ENCODE data around the gene PMFBP1.

DNA sequence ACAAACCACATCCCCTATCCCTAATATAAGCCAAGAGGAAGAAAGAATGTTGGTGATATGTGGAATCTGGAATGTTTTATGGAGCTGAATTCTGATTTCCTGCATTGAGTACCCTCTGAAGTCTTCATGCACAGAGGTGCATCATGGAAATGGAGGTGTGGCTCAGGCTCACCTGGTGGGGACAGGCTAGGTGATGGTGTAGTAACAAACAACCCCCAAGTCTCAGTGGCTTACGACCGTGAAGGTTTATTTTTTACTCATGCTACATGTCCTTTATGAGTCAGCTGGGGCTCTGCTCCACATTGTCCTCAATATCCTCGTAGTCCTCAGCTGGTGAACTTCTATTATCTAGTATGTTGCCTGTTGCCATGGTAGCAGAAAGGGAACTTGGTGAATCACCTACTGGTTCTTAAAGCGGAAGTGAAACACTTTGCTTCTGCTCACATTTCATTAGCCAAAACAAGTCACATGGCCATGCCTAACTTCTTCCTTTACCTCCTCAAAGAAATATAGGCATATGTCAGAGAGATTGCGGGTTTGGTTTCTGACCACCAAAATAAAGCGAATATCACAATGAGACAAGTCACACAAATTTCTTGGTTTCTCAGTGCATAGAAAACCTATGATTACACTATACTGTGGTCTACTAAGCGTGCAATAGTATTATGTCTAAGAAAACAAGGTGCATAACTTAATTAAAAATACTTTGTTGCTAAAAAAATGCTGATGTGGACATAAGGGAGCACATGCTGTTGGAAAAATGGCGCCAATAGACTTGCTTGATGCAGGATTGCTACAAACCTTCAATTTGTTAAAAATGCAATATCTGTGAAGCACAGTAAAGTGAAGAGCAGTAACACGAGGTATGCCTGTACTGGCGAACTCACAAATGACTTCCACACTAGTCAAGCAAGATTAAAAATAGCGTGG, at the start of gene PMFBP1:
- TF ChIP-seq CHD1 (IDR thresholded peaks at IDR 0.05; ENCODE audit: low read depth, low read length) (no peak), RAD21 (IDR thresholded peaks at IDR 0.05; ENCODE audit: low read length) (no peak), RCOR1 (IDR thresholded peaks at IDR 0.05; ENCODE audit: insufficient replicate concordance, low read length) (no peak), RFX5 (IDR thresholded peaks at IDR 0.05; ENCODE audit: low read depth, low read length) (no peak), POLR2A (IDR thresholded peaks at IDR 0.05; ENCODE audit: low read depth, low read length) (no peak), CEBPB (IDR thresholded peaks at IDR 0.05; ENCODE audit: low read depth, low read length) (no peak), FOS (IDR thresholded peaks at IDR 0.05; ENCODE audit: low read depth, low read length) (no peak), MAFK (IDR thresholded peaks at IDR 0.05; ENCODE audit: low read depth, low read length) (0 out of 2 replicates have a peak, but pooled peaks have one; percentile 15), MXI1 (IDR thresholded peaks at IDR 0.05; ENCODE audit: borderline replicate concordance, low read depth, low read length) (no peak), MAZ (IDR thresholded peaks at IDR 0.05; ENCODE audit: borderline replicate concordance, low read depth, low read length) (no peak)
- TF ChIP-seq, protein P1, sequence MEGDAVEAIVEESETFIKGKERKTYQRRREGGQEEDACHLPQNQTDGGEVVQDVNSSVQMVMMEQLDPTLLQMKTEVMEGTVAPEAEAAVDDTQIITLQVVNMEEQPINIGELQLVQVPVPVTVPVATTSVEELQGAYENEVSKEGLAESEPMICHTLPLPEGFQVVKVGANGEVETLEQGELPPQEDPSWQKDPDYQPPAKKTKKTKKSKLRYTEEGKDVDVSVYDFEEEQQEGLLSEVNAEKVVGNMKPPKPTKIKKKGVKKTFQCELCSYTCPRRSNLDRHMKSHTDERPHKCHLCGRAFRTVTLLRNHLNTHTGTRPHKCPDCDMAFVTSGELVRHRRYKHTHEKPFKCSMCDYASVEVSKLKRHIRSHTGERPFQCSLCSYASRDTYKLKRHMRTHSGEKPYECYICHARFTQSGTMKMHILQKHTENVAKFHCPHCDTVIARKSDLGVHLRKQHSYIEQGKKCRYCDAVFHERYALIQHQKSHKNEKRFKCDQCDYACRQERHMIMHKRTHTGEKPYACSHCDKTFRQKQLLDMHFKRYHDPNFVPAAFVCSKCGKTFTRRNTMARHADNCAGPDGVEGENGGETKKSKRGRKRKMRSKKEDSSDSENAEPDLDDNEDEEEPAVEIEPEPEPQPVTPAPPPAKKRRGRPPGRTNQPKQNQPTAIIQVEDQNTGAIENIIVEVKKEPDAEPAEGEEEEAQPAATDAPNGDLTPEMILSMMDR (conservative IDR thresholded peaks at IDR 0.05; ENCODE audit: low read depth, low read length) = no peak
- TF ChIP-seq, protein P2, sequence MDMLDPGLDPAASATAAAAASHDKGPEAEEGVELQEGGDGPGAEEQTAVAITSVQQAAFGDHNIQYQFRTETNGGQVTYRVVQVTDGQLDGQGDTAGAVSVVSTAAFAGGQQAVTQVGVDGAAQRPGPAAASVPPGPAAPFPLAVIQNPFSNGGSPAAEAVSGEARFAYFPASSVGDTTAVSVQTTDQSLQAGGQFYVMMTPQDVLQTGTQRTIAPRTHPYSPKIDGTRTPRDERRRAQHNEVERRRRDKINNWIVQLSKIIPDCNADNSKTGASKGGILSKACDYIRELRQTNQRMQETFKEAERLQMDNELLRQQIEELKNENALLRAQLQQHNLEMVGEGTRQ (IDR thresholded peaks at IDR 0.05; ENCODE audit: low read depth, low read length) = 0 out of 2 replicates have a peak, but pooled peaks have one; percentile 35
- TF ChIP-seq, protein P3, sequence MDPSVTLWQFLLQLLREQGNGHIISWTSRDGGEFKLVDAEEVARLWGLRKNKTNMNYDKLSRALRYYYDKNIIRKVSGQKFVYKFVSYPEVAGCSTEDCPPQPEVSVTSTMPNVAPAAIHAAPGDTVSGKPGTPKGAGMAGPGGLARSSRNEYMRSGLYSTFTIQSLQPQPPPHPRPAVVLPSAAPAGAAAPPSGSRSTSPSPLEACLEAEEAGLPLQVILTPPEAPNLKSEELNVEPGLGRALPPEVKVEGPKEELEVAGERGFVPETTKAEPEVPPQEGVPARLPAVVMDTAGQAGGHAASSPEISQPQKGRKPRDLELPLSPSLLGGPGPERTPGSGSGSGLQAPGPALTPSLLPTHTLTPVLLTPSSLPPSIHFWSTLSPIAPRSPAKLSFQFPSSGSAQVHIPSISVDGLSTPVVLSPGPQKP (IDR thresholded peaks at IDR 0.05; ENCODE audit: borderline replicate concordance, low read depth, low read length) = no peak

Data from IMR-90 (cell line).